Sigmoid colon (tissue), 4 donors: Measurements from ENCODE around the gene MYBPC3.

ENCODE experiments used
- EP300 ChIP-seq, 4 donors: sonication (generic); formaldehyde crosslinking; IDR thresholded peaks; one replicate each; pipeline ENCODE4 v1.6.1; 2017; ENCODE audit warnings: antibody characterized with exemption in 4 of 4
- POLR2A ChIP-seq, 2 donors: fragments of 450-650 bp; IDR thresholded peaks; one replicate each; pipeline ENCODE4 v1.6.1; 2016; ENCODE audit warnings: antibody characterized with exemption in 2 of 2, mild to moderate bottlenecking in 2 of 2, moderate library complexity in 2 of 2
- POLR2AphosphoS5 ChIP-seq, 4 donors: sonication (generic); formaldehyde crosslinking; IDR thresholded peaks; one replicate each; pipeline ENCODE4 v1.6.1; 2017; ENCODE audit warnings: antibody characterized with exemption in 4 of 4
- TF ChIP-seq, protein P1 (sequence below), 4 experiments: fragments of 450-650 bp in 3 of 4; fragments of 200-600 bp in 1 of 4; IDR thresholded peaks; one replicate each; pipeline ENCODE4 v1.5.1; 2016 to 2019; ENCODE audit warnings: antibody characterized with exemption in 4 of 4, mild to moderate bottlenecking in 3 of 4, moderate library complexity in 2 of 4

DNA sequence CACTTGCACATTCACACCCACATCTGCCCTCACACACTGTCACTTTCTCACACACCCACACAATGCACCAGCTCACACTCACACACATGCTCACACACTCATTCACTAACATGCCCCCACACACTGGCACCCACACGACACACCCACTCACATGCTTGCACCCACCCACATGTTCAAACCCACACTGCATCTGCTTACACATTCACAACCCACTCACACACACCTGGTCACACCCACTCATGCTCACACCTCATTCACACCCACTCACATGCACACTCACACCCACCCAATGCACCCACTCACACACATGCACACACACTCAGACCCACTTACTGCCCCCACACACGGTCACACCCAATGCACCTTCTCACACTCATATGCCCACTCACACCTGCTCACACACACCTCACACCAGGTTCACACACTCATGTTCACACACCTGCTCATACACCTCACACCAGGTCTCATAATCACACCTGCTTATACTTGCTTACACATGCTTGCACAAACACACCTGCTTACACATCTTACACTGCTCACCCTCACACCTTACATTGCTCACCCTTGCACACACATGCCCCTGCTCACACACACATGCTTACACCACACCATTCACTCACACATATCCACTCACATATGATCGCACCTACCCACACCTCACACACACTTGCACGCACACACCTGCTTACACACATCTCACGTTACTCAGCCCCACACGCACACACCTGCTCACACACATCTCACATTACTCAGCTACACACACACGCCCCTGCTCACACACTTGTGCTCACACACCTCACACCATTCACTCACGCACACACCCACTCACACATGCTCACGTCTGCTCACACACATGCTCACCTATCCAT lies 3.9 kb upstream of the MYBPC3 start:
- TF ChIP-seq, protein P1, sequence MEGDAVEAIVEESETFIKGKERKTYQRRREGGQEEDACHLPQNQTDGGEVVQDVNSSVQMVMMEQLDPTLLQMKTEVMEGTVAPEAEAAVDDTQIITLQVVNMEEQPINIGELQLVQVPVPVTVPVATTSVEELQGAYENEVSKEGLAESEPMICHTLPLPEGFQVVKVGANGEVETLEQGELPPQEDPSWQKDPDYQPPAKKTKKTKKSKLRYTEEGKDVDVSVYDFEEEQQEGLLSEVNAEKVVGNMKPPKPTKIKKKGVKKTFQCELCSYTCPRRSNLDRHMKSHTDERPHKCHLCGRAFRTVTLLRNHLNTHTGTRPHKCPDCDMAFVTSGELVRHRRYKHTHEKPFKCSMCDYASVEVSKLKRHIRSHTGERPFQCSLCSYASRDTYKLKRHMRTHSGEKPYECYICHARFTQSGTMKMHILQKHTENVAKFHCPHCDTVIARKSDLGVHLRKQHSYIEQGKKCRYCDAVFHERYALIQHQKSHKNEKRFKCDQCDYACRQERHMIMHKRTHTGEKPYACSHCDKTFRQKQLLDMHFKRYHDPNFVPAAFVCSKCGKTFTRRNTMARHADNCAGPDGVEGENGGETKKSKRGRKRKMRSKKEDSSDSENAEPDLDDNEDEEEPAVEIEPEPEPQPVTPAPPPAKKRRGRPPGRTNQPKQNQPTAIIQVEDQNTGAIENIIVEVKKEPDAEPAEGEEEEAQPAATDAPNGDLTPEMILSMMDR (IDR thresholded peaks at IDR 0.05), result no peak
- TF ChIP-seq POLR2AphosphoS5 (IDR thresholded peaks at IDR 0.05), result no peak
- no peak for TF ChIP-seq POLR2A (IDR thresholded peaks at IDR 0.05)
- TF ChIP-seq EP300 (IDR thresholded peaks at IDR 0.05), result no peak
